Endothelial cell of umbilical vein (primary cell): ENCODE measurements around the gene KCNV2. TPM values are rescaled to one million over a fixed set of nuclear protein-coding genes. Genes with fewer than 3 reads are reported as not detected.

ENCODE experiments used
- BruUV-seq: library from RNA; stranded (reverse); fragments of 400-500 nt; replicated peaks from 2 replicates; lab custom pipeline; 2021; lab: Mats Ljungman, UMichigan
- CTCF ChIA-PET: fragments of 300-600, 350-600 bp; sonication (Branson Sonifier 250); formaldehyde crosslinking; loops from one replicate; lab custom pipeline; 2021; ENCODE audit warnings: antibody characterized with exemption, inconsistent platforms; lab: Charles Lee
- POLR2A ChIA-PET: fragments of 300-600, 350-600 bp; sonication (Branson Sonifier 250); formaldehyde crosslinking; loops from one replicate; lab custom pipeline; 2021; ENCODE audit warnings: antibody characterized with exemption, inconsistent platforms; lab: Charles Lee
- DNase-seq: peaks from one replicate; pipeline ENCODE4 v3.0.0-alpha.2; 2011; ENCODE audit warnings: low read depth, low spot score
- FAIRE-seq: peaks from 2 replicates; lab custom pipeline; 2011; peaks lifted over from hg19 to GRCh38; lab: Jason Lieb, UNC
- H2AFZ ChIP-seq: 2 replicates; pipeline ENCODE4 v1.6.0; 2012; ENCODE audit warnings: low read depth, low read length, control low read depth, inconsistent platforms
- H3K27ac ChIP-seq: 2 replicates; pipeline ENCODE4 v1.5.1; 2011; ENCODE audit warnings: low read depth, mild to moderate bottlenecking, control low read depth, low read length, moderate library complexity; ENCODE audit not compliant: insufficient read depth
- H3K27me3 ChIP-seq, 2 experiments: 2 replicates each; pipeline versions ENCODE4 v1.6.0 to v1.6.1; 2011; ENCODE audit warnings: low read length in 2 of 2, mixed read lengths in 1 of 2; ENCODE audit not compliant: control insufficient read depth in 2 of 2, insufficient read depth in 2 of 2
- H3K36me3 ChIP-seq, 2 experiments: 2 replicates in 1 of 2; 3 replicates in 1 of 2; pipeline ENCODE4 v1.5.1; 2011; ENCODE audit warnings: low read length in 2 of 2, mild to moderate bottlenecking in 1 of 2, moderate library complexity in 1 of 2; ENCODE audit not compliant: control insufficient read depth in 2 of 2, insufficient read depth in 2 of 2; ENCODE audit errors: extremely low read depth in 1 of 2
- H3K4me1 ChIP-seq: 3 replicates; pipeline ENCODE4 v1.5.1; 2011; ENCODE audit warnings: mild to moderate bottlenecking, low read length; ENCODE audit not compliant: control insufficient read depth, insufficient read depth; ENCODE audit errors: extremely low read depth
- H3K4me2 ChIP-seq: 2 replicates; pipeline ENCODE4 v1.6.1; 2011; ENCODE audit warnings: low read length, control low read depth, mixed read lengths; ENCODE audit not compliant: insufficient read depth
- H3K4me3 ChIP-seq, 3 experiments: fragments of 200-600 bp in 1 of 3; sonication (generic), shearing (Covaris generic) in 1 of 3; replicated peaks in 1 of 3; 2 replicates each; pipeline ENCODE4 v1.5.1; 2011 to 2016; ENCODE audit warnings: control low read depth in 3 of 3, low read length in 3 of 3, mild to moderate bottlenecking in 2 of 3, inconsistent platforms in 1 of 3, low read depth in 1 of 3, moderate library complexity in 1 of 3; ENCODE audit not compliant: insufficient read depth in 1 of 3
- H3K79me2 ChIP-seq: 2 replicates; pipeline ENCODE4 v1.6.0; 2012; ENCODE audit warnings: low read length, inconsistent platforms; ENCODE audit not compliant: control insufficient read depth, insufficient read depth
- H3K9ac ChIP-seq: replicated peaks from 2 replicates; pipeline ENCODE3; 2011; ENCODE audit warnings: low read length, control low read depth; ENCODE audit not compliant: insufficient read depth; ENCODE audit errors: extremely low read depth
- H3K9me1 ChIP-seq: replicated peaks from 3 replicates; pipeline ENCODE4 v1.6.0; 2011; ENCODE audit warnings: mild to moderate bottlenecking, low read length; ENCODE audit not compliant: control insufficient read depth, insufficient read depth; ENCODE audit errors: extremely low read depth
- H3K9me3 ChIP-seq: replicated peaks from 2 replicates; pipeline ENCODE4 v1.5.1; 2012; ENCODE audit warnings: low read length, inconsistent platforms; ENCODE audit not compliant: control insufficient read depth, insufficient read depth
- H4K20me1 ChIP-seq: replicated peaks from 2 replicates; pipeline ENCODE3; 2011; ENCODE audit warnings: mild to moderate bottlenecking, low read length; ENCODE audit not compliant: control insufficient read depth, insufficient read depth; ENCODE audit errors: extremely low read depth
- CTCF ChIP-seq, 2 donors: IDR thresholded peaks; 1 replicate in 1 of 2; 2 replicates in 1 of 2; pipeline ENCODE4 v1.5.1; 2011; ENCODE audit warnings: low read length in 2 of 2, mild to moderate bottlenecking in 2 of 2, moderate library complexity in 2 of 2, control low read depth in 1 of 2, inconsistent platforms in 1 of 2, low read depth in 1 of 2; ENCODE audit not compliant: insufficient read depth in 1 of 2; ENCODE audit errors: extremely low read depth in 1 of 2
- EZH2 ChIP-seq: IDR thresholded peaks from 2 replicates; pipeline ENCODE4 v1.6.1; 2012; ENCODE audit warnings: borderline replicate concordance, low read depth, mild to moderate bottlenecking, moderate library complexity, low read length, inconsistent platforms; ENCODE audit not compliant: severe bottlenecking
- FOS ChIP-seq: IDR thresholded peaks from 2 replicates; pipeline ENCODE4 v1.6.1; 2011; ENCODE audit warnings: mild to moderate bottlenecking, low read length, moderate library complexity, borderline replicate concordance; ENCODE audit not compliant: insufficient read depth
- GATA2 ChIP-seq: IDR thresholded peaks from 2 replicates; pipeline ENCODE4 v1.7.0; 2011; ENCODE audit warnings: low read depth, mild to moderate bottlenecking, moderate library complexity, mixed read lengths, low read length; ENCODE audit not compliant: insufficient read length, insufficient read depth
- JUN ChIP-seq: IDR thresholded peaks from 2 replicates; pipeline ENCODE4 v1.6.1; 2011; ENCODE audit warnings: borderline replicate concordance, low read depth; ENCODE audit not compliant: insufficient read length, insufficient read depth
- MYC ChIP-seq: IDR thresholded peaks from one replicate; pipeline ENCODE4 v1.6.1; 2011; ENCODE audit warnings: mild to moderate bottlenecking, low read depth, low read length
- POLR2A ChIP-seq: IDR thresholded peaks from 2 replicates; pipeline ENCODE4 v1.6.1; 2012; ENCODE audit warnings: low read depth, mild to moderate bottlenecking, control low read depth, low read length
- POLR2AphosphoS5 ChIP-seq: IDR thresholded peaks from 2 replicates; pipeline ENCODE4 v1.6.1; 2012; ENCODE audit warnings: low read depth, mild to moderate bottlenecking, control low read depth, low read length, moderate library complexity; ENCODE audit not compliant: insufficient read depth
- dilution Hi-C: fragments of 300-500 bp; cut with MboI; formaldehyde crosslinking; loops from one replicate; pipeline ENCODE4 v1.15.0; 2019; ENCODE audit warnings: low sequenced_read_pairs; ENCODE audit not compliant: extremely low pct_ligation_motif_present
- intact Hi-C: fragments of 100-400 bp; cut with micrococcal nuclease; formaldehyde crosslinking; loops from one replicate; pipeline ENCODE4 v1.10.0; 2022
- polyA plus RNA-seq, 4 experiments: library from polyadenylated mRNA; depleted of rRNA in 3 of 4; stranded (reverse) in 3 of 4; unstranded in 1 of 4; fragments of >200 nt; gene quantifications; 2 replicates each; pipeline versions ENCODE4 v1.2.1 to v1.2.3, GENCODE V29; 2011 to 2012; ENCODE audit warnings: missing spikeins in 1 of 4
- total RNA-seq: library from RNA; stranded (reverse); gene quantifications from 2 replicates; pipeline ENCODE4 v1.2.3, GENCODE V29; 2021
- TF ChIP-seq, protein P1 (sequence below): IDR thresholded peaks from 2 replicates; pipeline ENCODE4 v1.6.1; 2011; ENCODE audit not compliant: insufficient read depth, insufficient read length

KCNV2 gene
- total and polyA plus RNA-seq, 2 donors (not counting 3 experiments of a cell fraction or from before 2014, with no cell fraction given): not detected

- no peaks in the 10 kb centered on the region for H3K9me3 ChIP-seq
- H3K4me3 ChIP-seq: no peak overlapping the region
- H3K4me2 ChIP-seq: no peak overlapping the region
- no peaks in the 10 kb centered on the region for H3K36me3 ChIP-seq
- no peak overlapping the region for H2AFZ ChIP-seq
- intact Hi-C loops: no loop called here
- H3K27me3 ChIP-seq: no peaks in the 10 kb centered on the region
- ChIA-PET POLR2A (no interaction called here), CTCF (interaction anchor here (0.8 kb wide), 1 partner anchor 62 kb away, joined by 3 read pairs; no protein-coding TSS in a partner anchor)
- no peaks in the 10 kb centered on the region for H3K9me1 ChIP-seq
- dilution Hi-C loops: no loop called here
- H3K4me1 ChIP-seq: peaks cover 6% of the 10 kb centered on the region
- H3K27ac ChIP-seq: no peak overlapping the region
- no peaks in the 10 kb centered on the region for H4K20me1 ChIP-seq
- TF ChIP-seq POLR2A: no peak
- no peak for TF ChIP-seq CTCF (IDR thresholded peaks at IDR 0.05; ENCODE audit: extremely low read depth in 1 of 2, insufficient read depth in 1 of 2, low read depth in 1 of 2, low read length in 2 of 2)
- TF ChIP-seq, protein P1, sequence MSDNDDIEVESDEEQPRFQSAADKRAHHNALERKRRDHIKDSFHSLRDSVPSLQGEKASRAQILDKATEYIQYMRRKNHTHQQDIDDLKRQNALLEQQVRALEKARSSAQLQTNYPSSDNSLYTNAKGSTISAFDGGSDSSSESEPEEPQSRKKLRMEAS: no peak
- TF ChIP-seq EZH2: no peak
- TF ChIP-seq POLR2AphosphoS5: no peak
- TF ChIP-seq MYC: no peak
- TF ChIP-seq GATA2: no peak
- no peak for TF ChIP-seq FOS
- no peak for TF ChIP-seq JUN
- no TSS peak for BruUV-seq
- no peak overlapping the region for H3K9ac ChIP-seq
- no peak for DNase-seq
- FAIRE-seq: no peak
- no peaks in the 10 kb centered on the region for H3K79me2 ChIP-seq
Observed at GRCh38 chr9:2743937-2744529, 26.7 kb downstream of the KCNV2 start.
